Esophagus muscularis mucosa (tissue), 3 donors: ENCODE data around the gene BMP6.

Experiments
- EP300 ChIP-seq: sonication (generic); formaldehyde crosslinking; IDR thresholded peaks from one replicate; pipeline ENCODE4 v1.6.1; 2017; ENCODE audit warnings: antibody characterized with exemption
- POLR2AphosphoS5 ChIP-seq, 2 donors: sonication (generic); formaldehyde crosslinking; IDR thresholded peaks; one replicate each; pipeline ENCODE4 v1.6.1; 2017; ENCODE audit warnings: antibody characterized with exemption in 2 of 2

GRCh38 chr6:7680393-7681075 is 45.4 kb upstream of the BMP6 start:
- TF ChIP-seq EP300, result no peak
- TF ChIP-seq POLR2AphosphoS5 (IDR thresholded peaks at IDR 0.05), result no peak
